HG03103 (cell line): ENCODE measurements around the gene AKT1.
A peak's percentile ranks its signal among the peaks of the same experiment; 100 is the strongest.
"Not testable (repeated sequence)": the region's sequence is repeated elsewhere in the genome, so short reads cannot be mapped to it uniquely, and the experiment has no call there.

ENCODE experiments used
- ATAC-seq: cut with Tn5 transposase; IDR thresholded peaks from one replicate; pipeline ENCODE4 v1.9.1; 2021; ENCODE audit warnings: low read depth; ENCODE audit not compliant: unreplicated experiment

The AKT1 gene

GRCh38 chr14:104756477-104757237, 38.9 kb downstream of the AKT1 start:
- ATAC-seq: no peak

DNA sequence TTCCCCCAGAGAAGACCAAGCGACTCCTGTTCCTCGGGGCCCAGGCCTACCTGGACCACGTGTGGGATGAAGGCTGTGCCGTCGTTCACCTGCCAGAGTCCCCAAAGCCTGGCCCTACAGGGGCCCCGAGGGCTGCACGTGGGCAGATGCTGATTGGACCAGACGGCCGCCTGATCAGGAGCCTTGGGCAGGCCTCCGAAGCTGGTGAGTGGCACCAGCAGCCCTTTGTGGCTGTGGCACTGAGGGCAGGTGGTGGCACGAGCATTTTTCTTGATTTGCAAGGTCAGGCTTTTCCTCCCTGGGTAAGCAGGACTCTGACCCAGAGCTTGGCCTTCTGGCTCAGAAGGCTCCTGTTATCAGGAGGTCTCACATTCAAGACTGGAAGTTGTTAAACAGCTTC, 39.9 kb downstream of the AKT1 start:
- no peak for ATAC-seq

DNA sequence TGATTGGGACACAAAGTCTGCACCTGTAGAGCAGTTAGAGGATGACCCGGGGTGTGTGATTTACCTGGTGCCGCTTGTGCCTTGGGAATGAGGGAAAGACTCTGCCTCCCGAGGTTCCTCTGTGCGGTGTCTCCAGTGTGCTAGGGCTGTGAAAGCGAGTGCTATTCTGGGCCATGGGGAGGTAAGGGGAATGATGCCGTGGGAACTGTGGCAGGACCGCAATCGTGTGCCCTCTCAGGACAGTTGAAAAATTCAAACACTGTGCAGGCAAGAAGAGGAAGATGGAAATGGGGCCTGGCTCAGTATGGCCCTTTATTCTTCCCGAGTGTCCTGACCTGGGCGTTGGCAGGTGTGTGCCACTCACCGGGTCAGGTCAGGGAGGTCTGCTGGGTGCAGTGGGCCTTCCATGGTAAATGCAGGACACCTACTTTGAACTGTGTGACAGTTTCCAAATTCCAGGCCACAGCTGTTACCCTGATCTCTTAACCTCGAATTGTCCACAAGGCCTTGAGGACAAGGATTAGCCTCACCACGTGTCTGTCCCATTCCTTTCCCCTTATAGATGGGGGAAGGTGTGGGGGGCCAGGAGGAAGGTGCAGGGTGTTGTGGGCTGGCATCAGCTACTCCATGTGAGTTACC, 41.2 kb downstream of the AKT1 start:
- ATAC-seq: no peak

GRCh38 chr14:104753528-104754212, 41.9 kb downstream of the AKT1 start:
- no peak for ATAC-seq

- peak; percentile 83 for ATAC-seq
Observed at GRCh38 chr14:104752735-104753527, 42.6 kb downstream of the AKT1 start, which contains the start of gene SIVA1. Gene SIVA1 (plus strand): TSS chr14:104753147. CDS start chr14:104753202, 55 bp downstream.

GRCh38 chr14:104752423-104752734, 43.2 kb downstream of the AKT1 start:
- peak; percentile 66 for ATAC-seq

GRCh38 chr14:104751539-104752422, 43.8 kb downstream of the AKT1 start:
- no peak for ATAC-seq

- ATAC-seq: not testable (repeated sequence)
Observed at GRCh38 chr14:104750753-104751057, 44.8 kb downstream of the AKT1 start.

- ATAC-seq: no peak
Observed at GRCh38 chr14:104750056-104750752, 45.3 kb downstream of the AKT1 start.

DNA sequence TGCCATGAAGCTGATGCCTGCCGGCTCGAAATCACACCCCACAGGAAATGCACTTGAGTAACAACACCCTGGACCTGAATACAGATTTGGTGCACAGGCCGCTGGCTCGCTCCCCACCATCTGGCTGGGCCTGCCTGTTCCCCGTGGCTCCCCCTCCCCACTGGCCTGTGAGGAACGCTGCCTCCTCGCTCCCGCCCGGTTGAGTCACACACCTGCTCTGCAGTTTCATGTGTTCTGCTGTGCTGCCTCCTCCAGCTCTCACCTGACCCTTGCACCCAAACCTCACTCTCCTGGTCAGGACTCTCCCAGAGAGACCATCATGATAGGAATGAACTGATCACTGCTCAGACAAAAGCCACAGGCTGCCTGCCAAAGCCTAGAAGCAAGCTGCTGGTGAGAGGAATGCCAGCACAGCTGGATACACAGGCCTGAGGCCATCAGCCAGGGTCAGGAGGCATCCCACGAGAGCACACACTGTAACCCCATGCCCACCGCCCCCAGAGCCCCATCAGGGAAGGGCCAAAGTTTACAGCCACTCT, 46.4 kb downstream of the AKT1 start:
- no peak for ATAC-seq

GRCh38 chr14:104747876-104748275, 47.7 kb downstream of the AKT1 start:
- no peak for ATAC-seq

DNA sequence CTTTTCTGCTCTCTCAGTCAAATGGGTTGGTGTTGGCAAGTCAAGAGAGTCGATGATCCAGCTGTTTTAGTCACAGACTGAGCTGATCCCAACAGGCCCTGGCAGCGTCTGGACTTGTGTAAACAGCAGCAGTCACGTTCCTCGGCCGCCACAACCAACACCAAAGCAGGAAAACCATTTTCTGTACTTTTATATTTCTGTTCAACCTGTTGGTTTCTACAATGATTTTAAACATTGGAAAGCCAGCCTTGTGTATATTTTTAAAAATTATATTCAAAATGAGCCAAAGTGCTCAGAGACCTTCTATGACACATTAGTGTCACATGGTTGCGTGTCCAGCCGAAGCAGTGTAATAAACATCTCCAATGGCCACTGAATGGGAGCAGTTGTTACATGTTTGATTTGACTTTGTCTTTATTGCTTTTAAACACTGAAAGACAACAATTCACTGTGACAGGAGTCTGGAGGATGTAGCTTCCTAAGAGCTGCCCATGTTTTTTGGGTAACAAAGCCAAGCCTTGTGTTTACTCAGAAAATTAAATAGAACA, 48.5 kb downstream of the AKT1 start:
- ATAC-seq: no peak

- ATAC-seq: no peak
Observed at GRCh38 chr14:104746071-104746545, 49.4 kb downstream of the AKT1 start.

DNA sequence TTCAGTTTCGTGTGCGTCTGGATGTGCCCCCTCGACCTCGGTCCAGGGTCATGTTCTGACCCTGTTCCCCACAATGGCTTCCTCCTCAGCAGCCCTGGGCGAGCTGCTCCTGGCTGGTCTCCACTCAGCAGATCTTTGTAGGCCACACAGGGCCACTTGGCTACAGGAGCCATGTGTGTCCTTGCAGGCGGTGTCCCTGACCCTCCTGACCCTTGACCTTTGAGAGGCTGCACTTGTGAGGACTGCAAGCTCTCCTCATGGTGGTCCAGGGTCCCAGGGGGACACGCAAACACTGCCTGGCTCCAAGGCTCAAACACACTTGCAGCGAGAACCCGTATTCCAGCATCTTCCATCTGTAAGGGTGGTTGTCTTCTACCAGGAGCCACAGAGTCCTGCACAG, 50.1 kb downstream of the AKT1 start:
- no peak for ATAC-seq

DNA sequence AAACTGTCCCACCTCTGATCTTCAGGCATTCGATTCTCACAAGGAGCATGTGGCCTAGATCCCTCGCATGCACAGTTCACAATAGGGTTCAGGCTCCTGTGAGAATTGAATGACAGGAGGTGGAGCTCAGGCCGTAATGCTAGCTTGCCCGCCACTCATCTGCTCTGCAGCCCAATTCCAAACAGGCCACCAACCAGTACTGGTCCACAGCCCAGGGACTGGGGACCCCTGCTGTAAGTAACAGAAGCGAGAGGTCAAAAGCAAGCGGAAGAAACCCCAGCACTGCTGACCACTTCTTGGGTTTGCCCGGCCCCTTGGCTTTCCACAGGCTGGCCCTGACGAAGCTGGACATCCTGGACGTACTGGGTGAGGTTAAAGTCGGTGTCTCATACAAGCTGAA, 51.1 kb downstream of the AKT1 start:
- no peak for ATAC-seq

GRCh38 chr14:104743461-104744380, 51.8 kb downstream of the AKT1 start:
- no peak for ATAC-seq

DNA sequence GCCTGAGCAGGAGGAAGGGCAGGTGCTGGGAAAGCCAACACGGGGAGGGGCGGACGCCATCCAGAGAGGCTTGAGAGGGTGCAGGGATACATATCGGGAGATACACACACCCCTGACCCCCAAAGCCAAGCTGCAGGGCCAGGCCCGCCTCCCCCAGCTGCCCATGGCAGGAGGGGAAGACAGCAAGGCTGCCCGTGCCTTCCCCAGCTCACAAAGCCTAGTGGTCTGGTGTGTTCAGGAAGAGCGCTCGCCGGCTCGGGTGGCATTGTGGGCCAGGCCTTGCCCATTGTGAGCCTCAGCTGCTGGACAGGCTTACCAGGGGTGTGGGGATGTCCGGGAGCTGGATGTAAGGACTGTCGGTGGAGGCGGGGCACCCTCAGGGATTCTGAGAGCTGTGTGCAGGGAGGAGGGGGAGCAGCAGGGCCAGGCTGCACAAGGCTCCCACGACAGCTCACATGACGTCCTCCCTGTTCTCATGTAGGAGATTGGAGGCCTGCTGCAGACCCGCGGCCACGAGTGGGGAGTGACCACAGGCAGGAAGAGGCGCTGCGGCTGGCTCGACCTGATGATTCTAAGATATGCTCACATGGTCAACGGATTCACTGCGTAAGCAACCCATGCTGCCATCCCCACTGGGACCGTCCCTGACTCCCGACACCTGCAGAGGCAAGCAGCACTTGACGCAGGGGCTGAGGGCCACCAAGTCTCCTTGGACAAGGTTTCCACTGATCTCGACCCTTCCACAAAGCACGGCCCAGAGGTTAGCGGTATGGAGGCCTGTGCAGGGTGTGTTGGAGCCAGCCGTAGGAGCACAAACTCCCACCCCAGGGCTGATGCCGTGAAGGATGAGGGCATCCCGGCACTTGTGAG, 52.7 kb downstream of the AKT1 start:
- ATAC-seq: no peak
